ENCODE results near the gene NOP58.

DNA sequence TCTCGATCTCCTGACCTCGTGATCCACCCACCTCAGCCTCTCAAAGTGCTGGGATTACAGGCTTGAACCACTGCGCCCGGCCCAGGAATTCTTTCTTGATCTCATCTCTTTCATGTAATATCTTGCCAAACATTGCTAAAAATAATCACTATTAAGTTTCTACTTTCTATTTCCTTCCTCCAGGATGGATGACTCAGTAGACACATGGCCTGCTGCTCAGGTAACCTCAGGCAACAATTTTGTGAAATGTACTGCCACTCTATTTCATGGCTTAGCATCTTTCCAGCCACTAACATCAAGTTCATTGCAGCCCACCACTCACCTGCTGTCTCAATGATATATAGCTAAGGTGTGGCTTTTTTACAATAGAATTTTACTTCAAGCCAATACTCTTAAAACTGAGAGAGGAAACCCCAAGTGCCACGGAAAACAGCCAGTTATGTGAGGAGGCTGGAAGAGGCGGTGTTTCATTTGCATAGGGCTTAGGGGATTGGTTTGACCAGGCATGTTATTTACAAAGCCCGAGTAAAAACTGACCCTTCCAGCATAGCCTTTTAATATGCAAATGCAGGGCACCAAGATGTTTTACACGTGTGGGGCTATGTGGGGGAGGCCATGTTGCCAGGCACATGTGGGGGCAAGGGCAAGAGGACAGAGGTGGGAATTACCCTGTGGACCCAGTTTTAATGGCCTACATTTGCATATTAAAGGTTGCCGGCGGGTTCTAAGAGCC lies 15.9 kb upstream of the NOP58 start:
- TF ChIP-seq ELF4 (IDR thresholded peaks at IDR 0.05) = no peak
- no peak for TF ChIP-seq FOXM1 (IDR thresholded peaks at IDR 0.05; ENCODE audit: borderline replicate concordance)
- TF ChIP-seq ZNF384 (IDR thresholded peaks at IDR 0.05) = no peak
- TF ChIP-seq FOXA1 (IDR thresholded peaks at IDR 0.05) = no peak
- TF ChIP-seq TARDBP (IDR thresholded peaks at IDR 0.05) = no peak
- TF ChIP-seq BHLHE40 (IDR thresholded peaks at IDR 0.05; ENCODE audit: borderline replicate concordance) = no peak
- TF ChIP-seq CTBP1 (IDR thresholded peaks at IDR 0.05; ENCODE audit: borderline replicate concordance) = no peak
